Measurements from ENCODE around the gene SULT4A1. TPM values are rescaled to one million over a fixed set of nuclear protein-coding genes. Genes with fewer than 3 reads are reported as not detected.

SULT4A1 gene
- total and polyA plus RNA-seq, 3 donors from 2014 or later: 10.3 to 11.9 (median 11.2) TPM

DNA sequence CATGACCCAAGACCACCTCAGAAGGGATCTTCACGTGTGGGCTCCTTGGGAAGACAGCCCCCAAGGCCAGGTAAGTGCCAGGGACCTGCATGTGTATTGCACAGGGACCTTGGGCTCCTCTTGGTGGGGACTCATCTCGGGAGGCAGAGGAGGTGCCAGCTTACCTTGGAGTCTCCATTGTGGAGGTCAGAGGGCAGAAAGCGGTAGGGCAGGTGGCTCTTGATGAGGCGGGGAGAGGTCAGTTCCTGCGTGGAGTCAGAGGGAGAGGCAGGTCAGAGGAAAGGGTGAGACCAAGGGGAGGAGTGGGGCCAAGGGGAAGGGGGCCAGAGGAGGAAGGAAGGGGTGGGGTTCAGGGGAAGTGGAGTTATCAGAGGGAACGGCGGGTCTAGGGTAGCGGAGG is 22.5 kb downstream of the SULT4A1 start:
- Histone ChIP-seq H3K36me3 (ENCODE audit: low read depth, missing control alignments) (no peaks in the 10 kb centered on the region), H3K27me3 (no peaks in the 10 kb centered on the region), H3K4me3 (no peak overlapping the region), H3K4me1 (no peaks in the 10 kb centered on the region), H3K27ac (no peak overlapping the region), H3K9me3 (no peaks in the 10 kb centered on the region)
- DNase-seq: no peak
- 74 to 81% methylated on average over 8 of the region's 8 CpGs for WGBS, 2 donors
- no peak for TF ChIP-seq CTCF (IDR thresholded peaks at IDR 0.05)
- no peak for TF ChIP-seq POLR2A (IDR thresholded peaks at IDR 0.05)
- intact Hi-C loops (cut with DNase I; ENCODE audit: low total_unique reads): no loop called here

GRCh38 chr22:43838571-43839307 is 23.6 kb downstream of the SULT4A1 start:
- no peaks in the 10 kb centered on the region for H3K4me1 ChIP-seq
- TF ChIP-seq POLR2A (IDR thresholded peaks at IDR 0.05): no peak
- TF ChIP-seq CTCF (IDR thresholded peaks at IDR 0.05): no peak
- H3K27me3 ChIP-seq: no peaks in the 10 kb centered on the region
- no peak overlapping the region for H3K27ac ChIP-seq
- no peaks in the 10 kb centered on the region for H3K9me3 ChIP-seq
- H3K4me3 ChIP-seq: no peak overlapping the region
- intact Hi-C loops (cut with DNase I; ENCODE audit: low total_unique reads): no loop called here
- DNase-seq: no peak
- no peaks in the 10 kb centered on the region for H3K36me3 ChIP-seq (ENCODE audit: low read depth, missing control alignments)
- WGBS, 2 donors: 94 to 95% methylated on average over 22 to 25 of the region's 25 CpGs

DNA sequence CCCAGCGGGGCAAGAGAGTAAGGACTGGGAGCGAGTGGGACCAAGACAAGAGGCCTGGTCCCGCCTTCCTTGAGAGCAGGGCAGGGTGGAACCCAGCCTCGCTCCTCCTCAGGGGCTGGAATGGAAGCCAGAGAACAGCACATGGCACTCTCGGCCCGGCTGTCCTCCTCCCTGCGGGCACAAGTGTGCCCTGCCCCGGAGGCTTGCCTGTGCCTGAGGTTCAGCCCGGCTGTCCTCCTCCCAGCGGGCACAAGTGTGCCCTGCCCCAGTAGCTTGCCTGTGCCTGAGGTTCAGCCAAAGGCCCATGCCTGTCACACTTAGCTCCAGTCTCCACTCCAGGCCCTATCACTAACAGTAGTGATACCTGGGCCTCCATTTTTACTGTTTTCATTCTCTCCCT is 24.2 kb downstream of the SULT4A1 start:
- no peaks in the 10 kb centered on the region for H3K4me1 ChIP-seq
- no peaks in the 10 kb centered on the region for H3K9me3 ChIP-seq
- intact Hi-C loops (cut with DNase I; ENCODE audit: low total_unique reads): no loop called here
- no peak overlapping the region for H3K4me3 ChIP-seq
- H3K27ac ChIP-seq: no peak overlapping the region
- H3K36me3 ChIP-seq (ENCODE audit: low read depth, missing control alignments): no peaks in the 10 kb centered on the region
- no peaks in the 10 kb centered on the region for H3K27me3 ChIP-seq
- no peak for TF ChIP-seq CTCF (IDR thresholded peaks at IDR 0.05)
- no peak for TF ChIP-seq POLR2A (IDR thresholded peaks at IDR 0.05)
- no peak for DNase-seq
- WGBS, 2 donors: 89 to 98% methylated on average over 4 to 10 of the region's 10 CpGs

GRCh38 chr22:43837666-43838065 is 24.6 kb downstream of the SULT4A1 start:
- intact Hi-C loops (cut with DNase I; ENCODE audit: low total_unique reads): no loop called here
- Histone ChIP-seq H3K9me3 (no peaks in the 10 kb centered on the region), H3K27me3 (no peaks in the 10 kb centered on the region), H3K4me3 (no peak overlapping the region), H3K36me3 (ENCODE audit: low read depth, missing control alignments) (no peaks in the 10 kb centered on the region), H3K4me1 (no peaks in the 10 kb centered on the region), H3K27ac (no peak overlapping the region)
- 90 to 93% methylated on average over 5 to 9 of the region's 9 CpGs for WGBS, 2 donors
- TF ChIP-seq POLR2A (IDR thresholded peaks at IDR 0.05) (no peak), CTCF (IDR thresholded peaks at IDR 0.05) (no peak)
- no peak for DNase-seq

DNA sequence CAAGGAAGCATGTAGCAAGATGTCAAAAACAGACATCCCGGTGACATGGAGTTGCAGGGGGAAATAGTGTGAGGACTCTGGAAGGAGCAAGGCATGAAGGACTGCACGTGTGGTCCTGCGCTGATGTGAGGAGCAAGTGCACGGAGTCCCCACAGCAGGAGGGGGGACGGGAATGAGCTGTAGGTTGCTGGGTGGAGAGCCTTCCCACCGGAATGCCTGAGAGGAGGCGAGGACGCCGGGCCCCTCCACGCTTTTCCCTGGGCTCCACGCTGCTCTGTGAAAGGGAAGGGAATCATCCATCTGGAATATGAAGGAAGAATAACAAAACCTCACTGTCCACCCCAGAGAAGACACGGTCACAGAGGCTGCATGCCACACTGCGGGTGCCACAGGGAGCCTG is 26.6 kb downstream of the SULT4A1 start:
- Histone ChIP-seq H3K9me3 (no peaks in the 10 kb centered on the region), H3K27ac (no peak overlapping the region), H3K36me3 (ENCODE audit: low read depth, missing control alignments) (no peaks in the 10 kb centered on the region), H3K27me3 (no peaks in the 10 kb centered on the region), H3K4me3 (no peak overlapping the region), H3K4me1 (no peaks in the 10 kb centered on the region)
- no peak for DNase-seq
- WGBS, 2 donors: 95 to 97% methylated on average over 10 to 13 of the region's 13 CpGs
- TF ChIP-seq CTCF (IDR thresholded peaks at IDR 0.05) (no peak), POLR2A (IDR thresholded peaks at IDR 0.05) (no peak)
- intact Hi-C loops (cut with DNase I; ENCODE audit: low total_unique reads): no loop called here

Data from testis (tissue), 3 donors.